ENCODE results near the gene STX4. TPM values are rescaled to one million over a fixed set of nuclear protein-coding genes. Genes with fewer than 3 reads are reported as not detected.

The STX4 gene
- polyA plus RNA-seq, 6 donors from 2014 or later = 17.4 to 37.1 (median 28.6) TPM

- no peak for DNase-seq
- Mint-ChIP-seq H3K9me3 (no peaks in the 10 kb centered on the region), H3K36me3 (no peaks in the 10 kb centered on the region), H3K27me3 (peaks cover 0 to 6% (median 0%) of the 10 kb centered on the region in 3 donors), H3K27ac (peak overlapping the region in 2 of 6 donors; percentile 7 to 14), H3K4me3 (peak overlapping the region in 1 of 8 donors; percentile 66), H3K4me1 (peaks cover 0 to 3% (median 0%) of the 10 kb centered on the region in 3 donors)
- ATAC-seq (ENCODE audit: low read depth in 2 of 2) = no peak
These were observed 40.2 kb upstream of the STX4 start for GRCh38 chr16:30992931-30993816.

- ATAC-seq (ENCODE audit: low read depth in 2 of 2) (no peak), DNase-seq (no peak)
- peak overlapping the region in 3 of 6 donors; percentile 64 to 87 (median 76) for H3K27ac Mint-ChIP-seq
- no peaks in the 10 kb centered on the region for H3K36me3 Mint-ChIP-seq
- H3K27me3 Mint-ChIP-seq = peaks cover 0 to 5% (median 0%) of the 10 kb centered on the region in 3 donors
- peak overlapping the region; percentile 18 to 79 (median 66) for H3K4me3 Mint-ChIP-seq
- no peaks in the 10 kb centered on the region for H3K9me3 Mint-ChIP-seq
- H3K4me1 Mint-ChIP-seq = peaks cover 0 to 3% (median 0%) of the 10 kb centered on the region in 3 donors
These were observed 37.4 kb upstream of the STX4 start for GRCh38 chr16:30995927-30996323.

GRCh38 chr16:30996324-30996984, 36.9 kb upstream of the STX4 start:
- H3K36me3 Mint-ChIP-seq = no peaks in the 10 kb centered on the region
- H3K9me3 Mint-ChIP-seq = no peaks in the 10 kb centered on the region
- H3K27me3 Mint-ChIP-seq = peaks cover 0 to under 1% (median 0%) of the 10 kb centered on the region in 3 donors
- DNase-seq (no peak), ATAC-seq (ENCODE audit: low read depth in 2 of 2) (no peak)
- H3K4me1 Mint-ChIP-seq = peaks cover 0 to 3% (median 0%) of the 10 kb centered on the region in 3 donors
- peak overlapping the region; percentile 74 to 93 (median 82) for H3K4me3 Mint-ChIP-seq
- peak overlapping the region in 4 of 6 donors; percentile 64 to 87 (median 73) for H3K27ac Mint-ChIP-seq

DNA sequence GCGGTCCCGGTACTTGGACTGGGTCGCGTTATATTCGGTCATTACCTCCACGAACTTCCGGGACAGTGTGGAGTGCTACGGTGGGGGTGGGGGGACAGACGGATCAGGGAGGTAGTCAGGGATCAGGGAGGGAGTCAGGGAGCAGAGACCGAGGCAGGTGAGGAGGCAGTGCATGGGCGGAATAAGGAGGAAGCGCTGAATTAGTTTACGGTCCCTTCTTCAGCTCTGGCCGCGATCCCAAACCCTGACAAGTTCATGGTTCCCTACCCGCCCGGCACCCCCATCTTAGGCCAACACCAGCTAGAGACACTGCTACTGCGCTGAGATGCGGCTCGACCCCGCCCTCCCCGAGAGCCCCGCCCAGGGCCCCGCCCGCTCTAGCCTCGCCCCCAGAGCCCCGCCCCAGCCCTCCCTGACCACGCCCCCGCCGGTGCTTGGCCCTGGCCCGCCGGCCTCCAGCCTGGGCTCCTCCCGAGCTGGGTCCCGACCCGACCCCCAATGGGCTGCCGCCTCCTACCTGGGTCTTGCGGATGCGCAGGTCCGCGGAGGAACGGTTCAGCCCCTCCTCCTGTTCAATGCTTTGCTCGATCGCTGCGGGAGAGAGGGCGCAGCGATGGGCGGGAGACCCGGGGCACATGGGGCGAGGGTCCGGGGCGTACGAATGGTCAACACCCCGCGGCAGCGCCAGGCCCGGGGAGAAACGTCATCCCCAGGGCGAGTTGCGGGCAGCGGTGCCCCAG, 36.2 kb upstream of the STX4 start:
- no peaks in the 10 kb centered on the region for H3K36me3 Mint-ChIP-seq
- peak overlapping the region in 4 of 6 donors; percentile 70 to 84 (median 74) for H3K27ac Mint-ChIP-seq
- peaks cover 2 to 8% (median 5%) of the 10 kb centered on the region in 3 donors for H3K27me3 Mint-ChIP-seq
- DNase-seq (peak; percentile 61), ATAC-seq (ENCODE audit: low read depth in 2 of 2) (peak; percentile 98)
- H3K9me3 Mint-ChIP-seq = no peaks in the 10 kb centered on the region
- peaks cover 0 to 3% (median 0%) of the 10 kb centered on the region in 3 donors for H3K4me1 Mint-ChIP-seq
- H3K4me3 Mint-ChIP-seq = peak overlapping the region; percentile 76 to 93 (median 82)

DNA sequence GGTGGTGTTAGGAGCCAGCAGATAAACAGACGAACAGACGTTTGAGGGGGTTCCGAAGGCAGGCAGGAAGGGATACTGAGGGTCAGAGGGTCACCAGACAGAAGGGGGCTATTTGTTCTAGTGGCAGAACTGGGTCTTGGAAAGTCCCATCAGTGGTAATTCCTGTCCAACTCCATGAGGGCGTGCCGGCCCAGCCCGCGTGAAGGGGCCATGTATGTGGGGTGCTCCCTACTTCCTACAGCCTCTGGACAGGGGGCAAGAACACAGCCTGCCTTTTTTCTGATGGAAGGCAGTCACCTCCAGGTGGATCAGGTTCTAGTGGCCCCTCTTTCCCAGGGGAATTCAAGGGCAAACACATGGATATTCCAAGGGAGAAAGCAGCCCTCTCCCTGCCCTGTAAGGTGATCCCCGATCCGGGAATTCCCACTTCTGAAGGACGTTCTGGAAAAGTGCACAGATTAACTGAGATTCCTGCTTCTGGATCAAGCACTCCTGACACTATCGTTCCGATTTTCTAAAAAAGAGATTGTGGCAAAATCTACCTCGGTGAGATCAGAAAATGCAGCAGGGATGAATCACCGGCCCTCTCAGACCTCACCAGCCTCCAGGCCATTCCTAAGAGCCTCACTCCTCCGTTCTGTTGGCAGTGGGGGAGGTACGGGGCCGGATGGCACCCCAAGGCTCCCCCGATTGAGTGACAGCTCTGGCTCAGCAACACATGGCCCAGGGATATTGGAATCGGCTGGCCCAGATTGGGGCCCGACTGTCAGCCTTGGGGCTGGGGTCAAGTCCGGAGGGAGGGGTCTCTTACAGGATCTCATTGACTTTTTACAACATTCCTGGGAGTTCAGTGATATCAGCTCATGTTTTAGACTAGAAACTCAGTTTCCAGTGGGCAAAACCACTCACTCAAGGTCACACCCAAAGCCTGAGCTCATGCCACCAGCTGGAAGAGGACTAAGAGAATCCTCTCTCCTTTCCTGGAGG, 35.3 kb upstream of the STX4 start:
- no peak for ATAC-seq (ENCODE audit: low read depth in 2 of 2)
- peak overlapping the region in 1 of 6 donors; percentile 72 for H3K27ac Mint-ChIP-seq

DNA sequence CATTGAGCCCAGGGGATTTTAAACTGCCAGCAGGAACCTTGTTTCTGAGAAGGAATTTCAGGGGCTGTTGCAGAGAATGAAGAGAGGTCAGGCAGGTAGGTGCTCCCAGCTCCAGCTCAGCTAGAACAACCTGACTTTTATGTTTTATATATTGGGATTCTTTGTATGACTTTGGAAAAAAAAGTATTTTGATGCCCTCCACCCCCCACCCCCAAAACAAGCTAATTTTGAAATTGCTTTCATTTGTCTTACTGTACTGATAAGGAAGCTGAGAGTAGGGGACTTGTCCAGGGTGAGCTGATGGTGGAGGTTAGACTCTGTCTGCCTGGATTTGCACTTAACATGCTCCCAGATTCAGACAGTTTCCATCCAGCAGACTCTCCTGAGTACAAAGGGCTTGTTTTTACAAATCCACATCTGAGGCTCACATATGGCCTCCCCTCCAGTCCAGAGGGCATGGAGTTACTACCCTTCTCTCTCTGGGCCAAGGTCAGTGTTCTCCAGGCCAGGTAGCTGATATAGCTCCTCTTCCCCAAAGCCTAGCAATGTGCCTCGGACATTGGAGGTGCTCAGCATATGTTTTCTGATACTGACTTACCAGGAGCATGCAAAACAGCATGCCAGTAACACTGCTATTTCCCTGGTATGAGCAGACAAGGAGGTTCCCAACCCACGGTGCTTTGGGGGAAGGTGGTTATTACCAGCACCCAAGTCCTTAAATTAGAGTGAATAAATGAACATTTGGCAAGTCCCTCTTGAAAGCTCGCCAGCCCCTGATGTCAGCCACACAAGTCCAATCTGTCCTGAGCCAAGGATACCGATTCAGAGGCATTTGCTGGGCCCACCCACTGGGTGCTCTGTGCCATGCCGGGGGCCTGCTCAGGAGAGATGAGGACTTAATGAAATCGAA, 34.3 kb upstream of the STX4 start:
- Mint-ChIP-seq H3K27ac (peak overlapping the region in 1 of 6 donors; percentile 47), H3K4me1 (peaks cover 0 to 3% (median 0%) of the 10 kb centered on the region in 3 donors), H3K27me3 (peaks cover 6 to 9% (median 7%) of the 10 kb centered on the region in 3 donors), H3K9me3 (no peaks in the 10 kb centered on the region), H3K36me3 (no peaks in the 10 kb centered on the region), H3K4me3 (peak overlapping the region in 3 of 8 donors; percentile 15 to 45 (median 30))
- ATAC-seq (ENCODE audit: low read depth in 2 of 2) = no peak
- no peak for DNase-seq

More for the DNA sequence above, 35.3 kb upstream of the STX4 start:
- peak overlapping the region; percentile 45 to 93 (median 78) for H3K4me3 Mint-ChIP-seq
- no peaks in the 10 kb centered on the region for H3K36me3 Mint-ChIP-seq
- no peaks in the 10 kb centered on the region for H3K9me3 Mint-ChIP-seq
- no peak for DNase-seq
- peaks cover 0 to 3% (median 0%) of the 10 kb centered on the region in 3 donors for H3K4me1 Mint-ChIP-seq
- H3K27me3 Mint-ChIP-seq = peaks cover 4 to 9% (median 7%) of the 10 kb centered on the region in 3 donors

DNA sequence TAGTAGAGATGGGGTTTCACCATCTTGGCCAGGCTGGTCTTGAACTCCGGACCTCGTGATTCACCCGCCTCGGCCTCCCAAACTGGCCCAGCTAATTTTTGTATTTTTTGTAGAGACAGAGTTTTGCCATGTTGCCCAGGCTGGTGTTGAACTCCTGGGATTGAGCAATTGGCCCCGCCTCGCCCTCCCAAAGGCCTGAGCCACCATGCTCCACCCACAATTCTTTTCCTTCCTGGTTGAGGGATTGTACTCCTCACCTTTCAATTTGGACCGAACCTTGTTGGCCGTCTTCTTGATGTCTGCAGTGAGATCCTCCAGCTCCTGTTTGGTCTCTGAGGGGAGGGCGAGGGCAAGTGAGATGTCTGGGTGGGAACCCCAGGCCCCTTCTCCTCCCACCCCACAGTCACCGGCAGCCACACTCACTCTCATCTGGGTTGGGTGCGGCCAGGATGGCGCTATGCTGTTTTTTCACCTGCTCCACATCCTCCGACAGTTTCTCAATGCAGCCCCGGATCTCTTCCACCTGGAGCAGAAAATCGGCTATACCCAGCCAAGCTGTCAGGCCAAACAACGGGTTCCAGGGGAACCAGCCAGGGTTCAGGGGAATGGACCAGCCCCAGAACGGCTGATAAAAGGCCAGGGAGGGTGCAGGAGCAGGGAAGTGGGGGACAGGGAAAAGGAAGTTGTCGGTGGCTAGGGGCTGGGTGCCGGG, 32.5 kb upstream of the STX4 start:
- H3K4me3 Mint-ChIP-seq = no peak overlapping the region
- ATAC-seq (ENCODE audit: low read depth in 2 of 2) (no peak), DNase-seq (no peak)
- H3K4me1 Mint-ChIP-seq = peaks cover 0 to 3% (median 0%) of the 10 kb centered on the region in 3 donors
- H3K27me3 Mint-ChIP-seq = peaks cover 8 to 16% (median 10%) of the 10 kb centered on the region in 3 donors
- H3K36me3 Mint-ChIP-seq = no peaks in the 10 kb centered on the region
- H3K9me3 Mint-ChIP-seq = no peaks in the 10 kb centered on the region
- no peak overlapping the region for H3K27ac Mint-ChIP-seq

DNA sequence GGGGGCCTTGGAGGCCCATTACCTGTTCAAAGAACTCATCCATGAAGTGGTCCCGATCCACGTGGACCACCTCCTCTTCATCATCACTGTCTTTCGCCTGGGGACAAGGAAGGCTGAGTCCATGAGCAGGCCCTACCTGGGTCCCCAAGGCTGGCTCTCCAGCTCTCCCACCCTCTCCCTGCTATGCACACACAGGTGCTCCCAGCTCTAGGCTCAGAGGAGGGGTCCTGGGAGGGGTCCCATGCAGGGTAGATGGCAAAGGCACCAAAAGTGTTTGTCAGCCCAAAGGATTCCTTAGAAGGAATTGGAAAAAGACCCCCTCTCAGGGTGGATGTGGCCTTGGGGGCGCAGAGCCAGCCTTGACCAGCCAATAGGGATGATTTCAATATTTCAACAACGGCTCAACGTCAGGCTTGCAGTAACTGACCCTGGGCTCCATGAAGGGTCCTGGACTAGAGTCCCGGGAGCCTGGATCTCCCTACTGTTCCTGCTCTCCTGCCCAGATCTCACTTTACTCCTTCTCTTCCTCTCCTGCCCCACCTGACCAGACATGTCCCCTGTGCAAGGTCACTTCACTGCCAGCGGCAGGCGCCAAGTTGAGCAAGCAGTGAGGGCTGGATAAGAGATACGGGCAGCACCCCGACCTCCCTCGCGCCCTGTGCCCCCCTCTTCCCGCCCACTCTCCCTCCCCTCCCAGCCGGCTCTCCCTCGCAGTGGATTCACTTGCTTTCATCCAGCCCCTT, 31.7 kb upstream of the STX4 start:
- no peak overlapping the region for H3K4me3 Mint-ChIP-seq
- H3K27ac Mint-ChIP-seq = peak overlapping the region in 2 of 6 donors; percentile 26 to 96
- DNase-seq (no peak), ATAC-seq (ENCODE audit: low read depth in 2 of 2) (no peak)
- H3K9me3 Mint-ChIP-seq = no peaks in the 10 kb centered on the region
- no peaks in the 10 kb centered on the region for H3K36me3 Mint-ChIP-seq
- H3K27me3 Mint-ChIP-seq = peaks cover 12 to 24% (median 18%) of the 10 kb centered on the region in 3 donors
- peaks cover 0 to 3% (median 0%) of the 10 kb centered on the region in 3 donors for H3K4me1 Mint-ChIP-seq

GRCh38 chr16:31002250-31002700, 31.1 kb upstream of the STX4 start:
- Mint-ChIP-seq H3K36me3 (no peaks in the 10 kb centered on the region), H3K9me3 (no peaks in the 10 kb centered on the region), H3K4me3 (no peak overlapping the region), H3K4me1 (no peaks in the 10 kb centered on the region), H3K27me3 (peaks cover 12 to 24% (median 18%) of the 10 kb centered on the region in 3 donors), H3K27ac (peak overlapping the region in 1 of 6 donors; percentile 96)
- DNase-seq (no peak), ATAC-seq (ENCODE audit: low read depth in 2 of 2) (no peak)

DNA sequence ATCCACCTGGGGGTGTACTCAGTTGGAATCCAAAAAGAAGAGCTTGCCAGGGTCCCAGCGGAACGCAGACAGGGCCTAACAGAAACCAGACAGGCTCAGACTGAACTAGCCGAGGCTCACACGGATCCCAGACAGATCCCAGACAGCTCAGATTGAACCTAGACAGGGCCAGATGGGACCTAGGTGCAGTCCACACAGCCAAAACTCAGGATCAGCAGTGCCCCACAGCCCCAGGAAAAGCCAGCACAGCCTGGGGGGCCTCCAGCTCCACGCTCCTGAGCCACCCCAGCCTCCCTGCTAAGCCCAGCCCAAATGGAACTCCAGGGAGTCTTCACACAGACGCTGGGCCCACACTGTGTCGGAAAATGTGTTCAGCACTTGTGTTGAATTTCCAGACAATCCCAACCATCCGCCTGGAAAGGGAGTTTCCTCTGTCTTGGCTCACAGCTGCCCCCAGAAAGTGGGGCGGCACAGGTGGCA, 30.5 kb upstream of the STX4 start:
- H3K27me3 Mint-ChIP-seq = peaks cover 12 to 24% (median 18%) of the 10 kb centered on the region in 3 donors
- no peaks in the 10 kb centered on the region for H3K4me1 Mint-ChIP-seq
- no peak for ATAC-seq (ENCODE audit: low read depth in 2 of 2)
- H3K4me3 Mint-ChIP-seq = no peak overlapping the region
- H3K27ac Mint-ChIP-seq = peak overlapping the region in 1 of 6 donors; percentile 32
- no peaks in the 10 kb centered on the region for H3K36me3 Mint-ChIP-seq
- DNase-seq = no peak
- H3K9me3 Mint-ChIP-seq = no peaks in the 10 kb centered on the region
